GDM1 (cell line): ENCODE measurements around the gene ARHGEF39.
"Not testable (repeated sequence)": the region's sequence is repeated elsewhere in the genome, so short reads cannot be mapped to it uniquely, and the experiment has no call there.

Experiments
- DNase-seq: peaks from one replicate; lab custom pipeline; 2025; lab: John Stamatoyannopoulos, UW

The ARHGEF39 gene

DNA sequence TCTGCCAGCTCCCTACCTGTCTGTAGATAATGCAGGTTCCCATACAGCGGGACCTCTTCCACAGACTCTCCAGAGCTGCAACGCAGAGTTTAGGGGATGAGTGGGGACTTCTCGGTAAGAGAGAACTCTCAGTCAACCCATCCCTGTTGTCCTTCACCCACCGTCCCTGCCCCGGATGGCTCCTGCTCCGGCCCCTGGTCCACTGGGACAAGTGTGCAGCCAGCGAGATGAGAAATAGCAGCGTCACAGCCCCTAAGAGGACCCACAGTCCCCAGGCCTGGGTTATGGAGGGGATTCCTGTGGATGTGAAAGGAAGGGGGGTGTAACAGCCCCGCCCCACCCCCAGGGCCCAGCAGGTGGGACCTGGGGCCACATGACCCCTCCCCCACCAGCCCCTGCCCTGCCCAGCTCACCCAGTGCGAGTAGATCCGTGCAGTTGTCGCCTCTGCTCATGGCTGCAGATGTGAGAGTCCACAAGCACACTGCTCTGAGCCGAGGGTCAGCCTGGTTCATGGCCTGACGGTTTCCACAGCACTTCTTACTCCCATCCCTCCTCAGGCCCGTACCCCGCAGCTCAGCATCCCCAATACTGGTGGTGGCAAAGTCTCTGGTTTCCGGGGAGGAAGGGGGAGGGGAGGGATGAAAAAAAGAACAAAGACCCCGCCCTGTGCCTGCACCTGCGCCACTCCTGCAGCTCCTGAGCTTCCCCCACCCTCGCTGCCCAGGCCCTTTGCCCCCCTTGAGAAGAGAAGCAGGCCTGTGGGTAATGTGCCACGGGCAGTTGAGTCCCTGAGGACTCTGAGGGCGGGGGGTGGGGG is 14.4 kb downstream of the ARHGEF39 start, which contains the start of gene SIT1:
TSS of gene SIT1 (minus strand) at position 591 of the 818 bp plus-strand sequence. CDS start at position 513, 78 bp downstream.
- no peak for DNase-seq

DNA sequence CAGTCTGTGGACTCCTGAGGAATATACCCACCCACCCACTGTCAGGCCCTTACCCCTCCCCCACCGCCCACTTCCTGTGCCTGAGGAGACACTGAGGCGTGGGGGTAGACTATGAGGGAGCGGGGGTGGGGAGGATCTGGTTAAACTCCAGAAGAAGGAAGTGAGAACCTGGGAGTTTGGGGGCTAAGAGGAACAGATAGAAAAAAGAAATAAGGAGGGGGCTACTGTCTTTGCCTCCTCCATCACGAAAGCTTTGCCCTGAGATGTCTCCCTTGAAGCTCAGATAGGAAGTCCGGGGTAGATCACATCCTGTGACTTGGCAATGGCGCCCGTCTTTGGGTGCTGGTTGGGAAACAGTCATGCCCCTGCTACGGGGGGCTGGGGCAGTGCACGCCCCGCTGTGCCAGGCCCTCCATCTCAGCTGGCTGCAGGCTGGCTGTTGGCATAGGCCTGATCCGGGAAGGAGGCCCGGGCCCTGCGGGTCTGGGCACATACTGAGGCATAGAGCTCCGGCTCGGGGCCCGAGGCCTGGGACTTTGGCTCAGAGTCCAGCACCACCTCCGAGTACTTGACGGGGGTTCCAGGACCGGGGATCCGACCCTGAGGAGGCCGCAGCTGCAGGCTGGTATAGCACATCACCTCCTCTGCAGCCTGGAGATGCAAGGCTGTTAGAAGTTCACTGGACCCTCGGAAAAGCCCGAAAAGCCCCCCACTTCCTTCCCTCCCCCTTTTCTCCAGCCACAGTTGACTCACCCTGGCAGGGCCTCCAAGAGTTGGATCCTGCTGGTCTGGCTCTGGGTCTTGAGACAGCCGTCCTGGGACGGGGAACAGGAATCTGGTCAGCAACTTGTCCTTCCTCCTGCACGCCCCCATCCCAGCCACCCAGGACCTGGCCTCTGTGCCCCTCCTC is 15.3 kb downstream of the ARHGEF39 start:
- DNase-seq = peak; percentile 39

DNA sequence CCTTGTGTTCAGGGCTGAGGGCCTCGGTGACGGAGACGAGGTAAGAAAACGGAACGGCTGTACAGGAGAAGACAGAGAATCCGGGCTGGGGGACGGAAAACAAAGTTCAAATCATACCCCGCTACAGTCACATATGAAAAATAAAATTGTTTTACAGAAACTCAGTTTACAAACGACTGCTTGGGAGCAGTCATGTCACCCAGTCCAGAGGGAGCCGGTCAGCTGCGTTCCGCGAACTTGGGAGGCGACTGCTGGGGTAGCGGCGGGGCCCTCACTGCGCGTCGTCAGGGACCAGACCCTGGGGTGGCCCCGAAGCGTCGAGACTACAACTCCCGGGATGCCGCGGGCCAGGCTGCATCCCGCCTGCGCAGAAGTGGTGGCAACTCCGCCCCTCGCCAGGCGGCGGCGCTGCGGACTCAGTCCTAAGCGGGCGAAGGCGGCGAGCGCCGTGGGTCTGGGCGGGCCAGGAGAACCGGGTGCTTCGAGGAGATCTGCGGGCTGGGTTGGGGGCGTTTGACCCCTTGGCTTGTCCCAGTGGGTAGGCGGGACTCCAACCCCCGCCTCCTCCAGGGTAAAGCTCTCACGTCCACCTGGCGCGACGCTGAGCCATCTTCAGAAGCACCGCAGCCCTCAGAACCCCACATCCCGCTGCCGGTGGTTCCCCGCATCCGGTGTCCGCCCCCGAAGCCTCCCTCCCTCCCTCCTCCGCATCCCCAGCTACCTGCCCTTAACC is 18.3 kb downstream of the ARHGEF39 start:
- DNase-seq = peak; percentile 93

DNA sequence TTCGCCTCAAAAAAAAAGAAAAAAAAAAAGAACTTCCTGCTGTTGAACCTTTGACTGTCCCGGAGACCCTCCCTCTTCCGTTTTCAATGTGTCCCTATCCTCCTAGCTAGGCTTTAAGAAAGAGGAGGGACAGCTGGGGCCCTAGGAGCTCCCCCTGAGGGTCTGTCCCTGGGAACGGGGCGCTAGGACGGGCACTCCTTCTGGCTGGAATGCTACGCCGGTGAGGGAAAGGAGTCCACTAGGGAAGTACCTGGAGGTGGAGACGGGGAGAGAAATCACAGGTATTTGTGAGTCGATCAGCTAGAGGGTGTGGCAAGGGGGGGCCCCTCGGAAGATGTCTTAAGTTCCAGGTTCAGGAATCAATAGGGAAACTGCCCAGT is 18.9 kb downstream of the ARHGEF39 start:
- peak; percentile 24 for DNase-seq

DNA sequence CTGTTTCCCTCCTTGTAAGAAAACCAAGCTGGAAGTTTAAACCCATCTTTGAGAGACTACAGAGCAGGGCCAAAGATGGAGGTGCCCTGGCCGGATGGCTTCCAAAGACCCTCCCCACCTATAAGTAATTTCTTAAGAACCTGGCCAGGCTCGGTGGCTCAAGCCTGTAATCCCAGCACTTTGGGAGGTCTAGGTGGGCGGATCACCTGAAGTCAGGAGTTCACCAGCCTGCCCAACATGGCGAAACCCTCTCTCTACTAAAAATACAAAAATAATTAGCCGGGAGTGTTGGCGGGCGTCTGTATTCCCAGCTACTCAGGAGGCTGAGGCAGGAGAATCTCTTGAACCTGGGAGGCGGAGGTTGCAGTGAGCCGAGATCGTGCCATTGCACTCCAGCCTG is 19.3 kb downstream of the ARHGEF39 start:
- not testable (repeated sequence) for DNase-seq

DNA sequence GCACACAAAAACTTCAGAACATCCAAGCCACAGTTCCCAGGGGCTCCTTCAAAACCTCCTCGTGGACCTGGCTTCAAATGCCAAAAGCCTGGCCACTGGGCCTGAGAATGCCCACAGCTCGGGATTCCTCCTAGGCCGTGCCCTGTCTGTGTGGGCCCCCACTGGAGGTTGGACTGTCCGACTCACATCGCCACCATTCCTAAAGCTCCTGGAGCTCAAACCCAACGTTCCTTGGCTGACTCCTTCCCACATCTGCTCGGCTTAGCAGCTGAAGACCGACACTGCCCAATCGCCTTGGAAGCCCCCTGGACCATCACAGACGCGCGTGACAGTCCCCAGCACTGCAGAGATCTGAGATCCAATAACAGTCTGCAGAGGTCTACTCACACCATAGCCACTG is 21.9 kb downstream of the ARHGEF39 start:
- DNase-seq = no peak

DNA sequence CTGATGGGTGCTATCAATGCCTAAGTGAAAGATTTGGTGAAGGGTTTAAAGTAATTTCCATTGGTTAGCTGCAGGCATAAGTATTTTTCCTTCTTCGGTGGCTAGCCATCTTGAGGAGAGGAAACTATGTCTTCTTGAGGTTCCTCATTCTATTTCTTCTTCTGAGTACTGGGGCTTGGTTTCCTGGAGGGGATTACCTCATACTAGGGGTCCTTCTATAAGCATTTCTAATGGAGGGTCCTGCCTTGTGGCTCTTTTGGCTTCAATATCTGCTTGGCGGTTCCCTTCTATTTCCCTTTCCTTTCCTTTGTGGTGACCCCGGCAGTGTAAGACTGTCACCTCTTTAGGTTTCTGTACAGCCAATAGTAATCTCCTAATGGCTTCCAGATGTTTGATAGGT is 23.5 kb downstream of the ARHGEF39 start:
- DNase-seq = not testable (repeated sequence)

DNA sequence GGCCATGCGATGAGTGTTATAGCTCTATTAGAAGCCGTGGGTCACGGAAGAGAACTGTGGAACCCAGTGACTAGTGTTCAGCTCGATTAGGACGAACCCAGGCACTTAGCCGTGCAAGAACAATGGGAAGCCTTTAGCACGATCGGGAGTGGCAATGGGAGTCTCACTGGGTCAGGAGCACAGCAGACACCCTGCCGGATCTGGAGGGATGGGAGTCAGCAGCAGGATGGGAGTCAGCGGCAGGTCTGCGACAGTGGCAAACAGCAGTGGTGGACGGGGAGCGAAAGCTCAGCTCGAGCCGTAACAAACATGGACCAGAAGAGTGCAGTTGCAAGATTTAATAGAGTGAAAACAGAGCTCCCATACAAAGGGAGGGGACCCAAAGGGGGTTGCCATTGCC is 24.6 kb downstream of the ARHGEF39 start:
- not testable (repeated sequence) for DNase-seq

DNA sequence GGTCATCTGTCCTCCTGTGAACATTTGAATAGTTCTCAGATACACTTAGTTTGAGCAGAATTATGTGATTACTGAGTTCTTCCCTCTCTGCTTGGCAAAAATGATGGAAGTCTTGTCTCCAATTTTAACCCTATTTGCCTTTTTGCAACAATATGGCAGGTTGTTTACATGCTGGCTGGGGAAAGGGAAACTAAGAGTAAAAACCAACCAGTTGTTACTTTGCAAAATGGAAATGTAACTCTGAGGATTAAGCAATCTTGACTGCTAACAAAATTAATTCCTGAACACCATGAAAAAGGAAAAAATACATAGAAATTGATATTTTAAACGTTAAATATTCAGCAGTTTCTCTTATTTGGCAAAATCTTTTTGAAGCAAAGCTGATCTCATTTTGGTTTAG is 25.4 kb downstream of the ARHGEF39 start:
- no peak for DNase-seq

DNA sequence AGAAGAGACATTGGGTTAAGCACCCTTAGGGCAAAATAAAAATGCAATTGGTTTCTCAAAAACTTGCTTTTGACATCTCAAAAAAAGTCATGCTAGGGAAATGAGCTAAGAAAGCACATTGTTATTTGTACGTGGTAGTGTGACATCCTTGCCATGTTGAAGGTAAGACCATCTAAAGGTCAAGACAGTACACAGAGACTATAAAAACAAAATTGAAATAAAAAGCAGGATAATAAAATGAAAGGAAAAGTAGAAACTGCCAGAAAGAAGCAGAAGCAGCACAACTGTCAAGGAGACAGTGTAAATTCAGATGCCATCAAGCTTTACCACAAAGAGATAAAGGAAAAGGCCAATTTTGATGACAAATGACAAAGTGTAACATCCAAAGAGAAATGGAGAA is 25.8 kb downstream of the ARHGEF39 start:
- DNase-seq = not testable (repeated sequence)

DNA sequence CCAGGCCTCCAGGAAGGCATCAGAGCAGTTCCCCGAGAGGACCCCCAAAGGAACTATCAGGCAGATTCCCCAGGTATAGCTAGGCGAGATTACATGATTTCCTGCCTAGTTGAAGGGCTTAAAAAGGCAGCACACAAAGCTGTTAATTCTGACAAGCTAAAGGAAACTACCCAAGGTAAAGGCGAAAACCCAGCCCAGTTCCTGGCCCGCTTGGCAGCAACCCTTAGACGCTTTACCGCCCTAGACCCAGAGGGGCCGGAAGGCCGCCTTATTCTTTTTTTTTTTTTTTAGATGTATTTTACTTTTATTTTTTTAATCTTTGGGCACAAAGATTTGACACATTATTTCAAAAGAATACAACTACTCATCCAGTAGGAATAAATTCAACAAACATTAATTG is 26.2 kb downstream of the ARHGEF39 start:
- not testable (repeated sequence) for DNase-seq

DNA sequence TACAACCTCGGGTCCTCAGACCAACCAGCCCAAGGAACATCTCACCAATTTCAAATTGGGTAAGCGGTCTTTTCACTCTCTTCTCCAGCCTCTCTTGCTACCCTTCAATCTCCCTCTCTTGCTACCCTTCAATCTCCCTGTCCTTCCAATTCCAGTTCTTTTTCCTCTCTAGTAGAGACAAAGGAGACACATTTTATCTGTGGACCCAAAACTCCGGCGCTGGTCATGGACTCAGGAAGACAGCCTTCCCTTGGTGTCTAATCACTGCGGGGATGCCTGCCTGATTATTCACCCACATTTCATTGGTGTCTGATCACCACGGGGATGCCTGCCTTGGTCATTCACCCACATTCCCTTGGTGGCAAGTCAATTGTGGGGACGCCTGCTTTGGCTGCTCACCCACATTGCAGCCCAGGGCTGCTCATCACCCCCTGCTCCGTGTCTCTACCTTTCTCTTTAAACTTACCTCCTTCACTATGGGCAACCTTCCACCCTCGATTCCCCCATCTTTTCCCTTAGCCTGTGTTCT is 27.5 kb downstream of the ARHGEF39 start:
- not testable (repeated sequence) for DNase-seq

DNA sequence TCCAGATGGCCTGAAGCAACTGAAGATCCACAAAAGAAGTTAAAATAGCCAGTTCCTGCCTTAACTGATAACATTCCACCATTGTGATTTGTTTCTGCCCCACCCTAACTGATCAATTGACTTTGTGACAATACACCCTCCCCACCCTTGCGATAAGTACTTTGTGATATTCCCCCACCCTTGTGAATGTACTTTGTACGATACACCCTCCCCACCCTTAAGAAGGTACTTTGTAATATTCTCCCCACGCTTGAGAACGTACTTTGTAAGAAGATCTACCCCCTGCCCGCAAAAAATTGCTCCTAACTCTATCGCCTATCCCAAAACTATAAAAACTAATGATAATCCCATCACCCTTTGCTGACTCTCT is 28.1 kb downstream of the ARHGEF39 start:
- not testable (repeated sequence) for DNase-seq

DNA sequence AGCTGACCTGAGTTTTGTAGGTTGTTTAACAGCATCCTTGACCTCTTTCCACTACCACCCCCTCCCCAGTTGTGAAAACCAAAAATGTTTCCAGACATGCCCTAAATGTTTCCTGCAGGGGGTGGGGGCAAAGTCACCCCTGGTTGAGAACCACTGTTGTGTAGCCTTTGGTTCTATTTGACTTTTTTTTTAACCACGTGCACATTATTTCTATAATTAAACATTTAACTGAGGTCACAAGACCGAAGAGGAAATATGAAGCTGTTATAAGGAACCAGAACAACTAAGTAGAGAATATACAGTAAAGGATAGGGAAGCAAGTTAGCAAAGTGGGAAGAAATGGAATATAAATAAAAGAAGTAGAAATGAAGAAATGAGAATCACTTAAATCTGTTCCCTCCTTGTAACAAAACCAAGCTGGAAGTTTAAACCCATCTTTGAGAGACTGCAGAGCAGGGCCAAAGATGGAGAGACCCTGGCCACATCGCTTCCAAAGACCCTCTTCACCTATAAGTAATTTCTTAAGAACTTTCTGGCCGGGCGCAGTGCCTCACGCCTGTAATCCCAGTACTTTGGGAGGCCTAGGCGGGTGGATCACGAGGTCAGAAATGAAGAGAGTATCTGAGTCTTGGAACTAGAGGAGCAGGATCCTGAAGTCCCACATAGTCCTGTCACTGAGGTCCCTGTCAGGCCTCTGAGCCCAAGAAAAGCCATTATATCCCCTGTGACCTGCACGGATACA is 28.7 kb downstream of the ARHGEF39 start:
- no peak for DNase-seq

DNA sequence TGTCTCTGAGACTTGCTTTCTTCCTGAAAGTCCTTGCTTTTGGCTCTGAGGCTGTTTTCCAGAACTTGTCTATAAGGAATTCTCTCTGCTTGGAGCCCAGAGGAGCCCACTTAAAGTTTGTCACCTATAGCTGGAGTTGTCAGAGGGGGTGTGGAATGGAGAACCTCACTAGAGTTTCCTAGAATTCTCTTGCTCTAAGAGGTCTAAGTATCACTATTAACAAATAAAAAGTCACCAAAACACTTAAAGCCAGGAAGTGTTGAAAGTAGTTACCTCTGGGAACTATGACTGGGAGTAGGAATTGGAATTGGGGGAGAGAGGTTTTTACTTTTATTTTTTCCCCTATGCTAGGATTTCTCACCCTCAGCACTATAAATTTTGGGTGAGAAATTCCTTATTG is 29.3 kb downstream of the ARHGEF39 start:
- no peak for DNase-seq

DNA sequence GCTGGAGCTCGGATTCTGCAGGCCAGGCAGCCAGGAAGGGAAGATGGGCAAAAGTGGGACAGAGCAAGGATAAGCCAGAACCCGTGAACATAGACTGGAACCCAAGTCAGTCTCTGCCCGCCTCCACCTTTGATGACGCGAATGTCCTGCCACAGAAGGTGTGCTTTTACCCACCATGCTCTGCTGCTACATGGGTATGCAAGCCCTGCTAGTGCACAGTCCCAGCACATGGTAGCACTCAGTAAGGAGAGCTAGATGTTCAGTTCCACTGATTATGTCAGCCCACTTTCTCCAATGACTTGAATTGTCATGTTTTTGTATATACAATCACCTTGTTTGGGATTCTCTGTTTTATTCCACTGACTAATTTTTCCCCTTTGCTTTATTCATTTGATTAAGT is 35.4 kb downstream of the ARHGEF39 start:
- no peak for DNase-seq

DNA sequence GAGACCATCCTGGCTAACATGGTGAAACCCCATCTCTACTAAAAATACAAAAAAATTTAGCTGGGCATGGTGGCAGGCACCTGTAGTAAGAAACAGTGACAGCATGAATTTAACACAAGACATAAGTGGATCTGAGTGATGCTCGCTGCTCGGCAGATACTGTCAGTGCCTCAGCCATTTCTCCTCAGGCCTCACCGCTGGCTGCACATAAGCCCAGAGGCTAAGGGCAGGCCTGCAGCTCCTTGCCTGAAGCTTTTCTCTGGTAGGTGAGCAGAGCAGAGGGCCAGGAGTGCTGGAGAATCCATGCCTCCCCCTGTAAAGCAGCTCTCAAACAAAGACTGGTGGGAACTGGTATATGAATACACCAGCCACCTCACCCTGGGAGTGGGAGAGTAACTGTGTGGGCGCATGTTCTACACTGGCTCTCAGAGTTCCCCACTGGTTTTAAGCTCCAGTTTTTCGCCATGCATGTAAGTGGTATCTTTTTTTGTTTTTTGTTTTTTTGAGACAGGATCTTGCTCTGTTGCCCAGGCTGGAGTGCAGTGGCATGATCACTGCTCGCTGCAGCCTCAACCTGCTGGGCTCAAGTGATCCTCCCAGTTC is 36.5 kb downstream of the ARHGEF39 start:
- no peak for DNase-seq

DNA sequence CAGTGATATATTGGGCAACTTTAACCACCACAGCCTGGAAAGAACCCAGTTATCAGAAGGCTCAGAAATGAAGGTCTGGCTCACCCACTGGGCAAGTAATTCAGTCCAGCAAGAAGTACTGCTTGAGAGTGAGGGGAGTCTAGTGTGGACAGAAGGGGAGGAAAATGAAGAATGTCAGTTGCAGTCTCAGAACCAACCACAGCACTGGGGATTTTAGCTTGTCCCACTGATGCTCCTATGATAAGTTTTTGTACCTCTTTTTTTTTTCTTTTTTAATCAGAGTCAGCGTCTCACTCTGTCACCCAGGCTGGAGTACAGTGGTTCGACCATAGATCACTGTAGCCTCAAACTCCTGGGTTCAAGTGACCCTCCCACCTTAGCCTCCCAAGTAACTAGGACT is 37.4 kb downstream of the ARHGEF39 start:
- DNase-seq = no peak

DNA sequence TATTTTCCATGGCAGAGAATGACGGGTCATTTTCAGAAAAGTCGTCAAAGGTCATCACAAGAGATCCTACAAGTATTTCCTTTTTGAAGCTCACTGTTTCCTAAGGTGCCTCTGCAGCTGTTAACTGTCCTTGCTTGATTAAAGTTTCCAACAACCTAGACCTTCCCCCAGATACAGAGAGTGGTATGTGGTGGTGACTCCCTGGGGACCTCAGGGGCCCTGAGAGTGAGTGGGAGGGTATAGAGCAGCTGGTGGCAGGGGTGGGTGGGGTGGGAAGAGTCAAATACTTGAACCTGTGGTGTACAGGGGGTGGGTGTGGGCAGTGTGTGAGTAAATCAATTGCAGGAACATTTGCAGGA is 45.2 kb downstream of the ARHGEF39 start:
- DNase-seq = no peak

DNA sequence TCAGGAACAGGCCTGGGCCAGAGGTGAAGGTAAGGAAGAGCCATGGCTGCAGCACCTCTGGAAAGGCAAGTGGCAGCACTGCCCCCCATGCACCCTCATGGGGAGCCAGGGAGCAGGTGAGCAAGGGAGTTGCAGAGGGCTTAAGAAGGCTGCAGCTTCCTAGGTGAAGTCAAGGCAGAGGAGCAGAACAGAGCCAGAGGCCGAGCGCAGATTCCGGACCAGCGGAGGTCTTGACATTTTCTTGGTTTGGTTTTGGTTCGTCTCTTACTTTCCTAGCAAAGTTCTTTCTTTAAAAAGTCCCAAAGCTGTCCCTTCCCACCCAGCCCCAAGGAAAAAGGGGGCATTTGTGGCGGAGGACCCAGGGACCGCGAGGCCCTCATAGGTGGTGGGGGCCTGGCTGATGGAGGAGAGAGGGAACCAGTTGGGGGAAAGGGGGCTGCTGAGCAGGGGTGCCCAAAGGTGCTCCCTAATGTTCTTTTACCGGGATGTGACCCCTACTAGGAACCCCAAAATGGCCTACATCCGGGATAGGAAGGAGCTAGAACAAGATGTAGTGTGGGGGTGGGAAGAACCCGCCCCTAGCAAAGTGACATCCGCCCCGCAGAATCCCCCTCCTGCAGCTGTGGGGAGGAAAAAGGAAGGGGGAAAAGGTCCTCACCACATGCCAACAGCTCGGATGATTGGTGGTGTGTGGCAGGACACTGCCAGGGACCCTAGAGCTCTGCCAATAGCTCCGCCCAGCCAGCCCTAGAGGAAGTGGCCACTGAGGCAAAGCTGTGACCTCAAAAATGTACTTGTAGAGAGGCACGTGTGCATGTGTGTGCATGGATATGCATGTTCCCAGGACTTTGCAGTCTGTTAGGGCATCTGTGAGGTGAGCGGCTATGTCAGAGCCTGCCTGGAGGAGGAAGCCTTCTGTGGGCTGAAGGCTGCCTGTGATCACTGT is 45.9 kb downstream of the ARHGEF39 start:
- DNase-seq = peak; percentile 84
